ENCODE results near the gene DTD1.

- TF ChIP-seq CTCF (IDR thresholded peaks at IDR 0.05): no peak
- no peak for TF ChIP-seq POLR2AphosphoS5 (IDR thresholded peaks at IDR 0.05)
These were observed 9.9 kb upstream of the DTD1 start for GRCh38 chr20:18577942-18578341.

All from breast epithelium (tissue), 3 donors.